GM21381 (cell line): ENCODE results near the gene CDH22.

Experiments used
- ATAC-seq: cut with Tn5 transposase; IDR thresholded peaks from one replicate; pipeline ENCODE4 v1.9.1; 2021; ENCODE audit warnings: mild to moderate bottlenecking, moderate library complexity; ENCODE audit not compliant: unreplicated experiment

CDH22 gene

GRCh38 chr20:46174469-46175126 is 133.7 kb downstream of the CDH22 start:
- ATAC-seq: no peak

DNA sequence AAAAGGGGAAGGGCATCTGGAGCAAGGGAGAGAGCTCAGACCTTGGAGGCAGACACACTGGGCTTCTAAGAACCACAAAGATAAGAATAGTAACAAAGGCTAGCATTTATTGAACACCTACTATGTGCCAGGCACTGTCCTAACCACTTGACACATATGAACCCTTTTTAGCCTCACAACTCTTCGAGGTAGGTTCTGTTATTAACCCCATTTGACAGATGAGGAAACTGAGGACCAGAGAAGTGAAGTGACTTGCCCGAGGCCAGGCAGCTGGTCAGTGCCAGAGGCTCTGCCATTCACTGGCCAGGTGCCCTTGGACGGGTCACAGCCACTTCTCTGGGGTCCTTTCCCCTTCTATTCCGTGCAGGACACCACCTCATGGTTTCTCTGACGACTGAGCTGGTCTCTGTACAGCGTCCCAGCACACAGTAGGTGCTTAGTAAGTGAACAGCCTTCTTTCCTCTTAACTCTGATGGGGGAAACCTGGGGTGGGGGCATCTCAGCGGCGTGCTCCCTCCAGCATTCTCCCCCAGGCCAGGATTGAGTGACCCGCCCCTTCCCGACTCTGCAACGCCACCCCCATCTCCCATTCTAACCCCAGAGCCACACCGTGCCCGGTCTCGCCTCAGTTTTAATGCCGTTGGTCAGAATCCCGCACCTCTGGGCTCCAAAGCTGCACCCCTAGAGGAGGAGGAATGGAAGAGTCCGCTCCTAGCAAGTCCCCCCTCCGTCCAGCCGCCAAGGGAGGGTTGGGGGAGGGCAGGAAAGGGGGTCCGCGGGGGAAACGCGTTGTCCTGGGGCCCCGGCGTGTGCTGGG is 134.4 kb downstream of the CDH22 start:
- no peak for ATAC-seq

DNA sequence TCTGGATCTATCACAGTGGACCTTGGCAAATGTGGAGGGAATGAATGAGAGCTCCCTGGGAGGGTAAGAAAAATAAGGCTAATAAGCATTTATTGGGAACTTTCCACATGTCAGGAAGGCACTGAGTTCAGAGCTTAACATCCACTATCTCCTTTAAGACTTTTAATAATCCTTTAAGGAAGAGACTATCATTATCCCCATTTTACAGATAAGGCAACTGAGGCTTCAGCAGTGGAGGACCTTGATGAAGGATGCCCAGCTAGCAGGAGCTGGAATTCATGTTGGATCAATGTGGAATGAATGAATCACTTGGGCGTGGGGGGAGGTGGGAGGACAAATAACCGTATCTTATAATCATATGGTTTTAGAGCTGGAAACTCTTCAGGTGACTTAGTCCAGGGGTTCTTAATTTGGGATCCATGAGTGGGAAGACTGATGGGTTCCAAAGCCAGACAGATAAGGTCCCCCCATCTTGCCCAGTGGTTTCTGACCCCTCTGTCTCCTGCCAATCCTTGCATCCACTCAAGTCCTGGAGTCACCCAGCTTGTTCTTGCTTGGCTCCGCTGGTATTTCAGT is 135.2 kb downstream of the CDH22 start:
- ATAC-seq: no peak

DNA sequence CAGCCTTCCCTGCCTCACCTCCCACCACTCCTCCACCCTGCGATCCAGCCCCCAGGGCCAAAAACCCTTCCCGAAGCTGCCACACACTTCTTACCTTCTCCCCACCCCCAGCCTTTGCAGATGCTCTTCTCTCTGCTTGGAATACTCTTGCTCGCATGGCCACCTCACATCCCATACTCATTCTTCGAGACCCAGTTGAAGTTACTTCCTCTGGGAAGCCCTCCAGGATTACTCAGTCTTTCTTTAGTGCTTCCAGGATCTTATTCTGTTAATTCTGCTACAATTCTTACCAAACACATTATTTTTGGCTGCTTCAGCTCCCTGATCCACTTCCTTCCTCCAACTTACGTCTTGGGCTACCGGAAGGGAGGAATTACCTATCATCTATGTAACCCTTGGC is 135.8 kb downstream of the CDH22 start:
- no peak for ATAC-seq

DNA sequence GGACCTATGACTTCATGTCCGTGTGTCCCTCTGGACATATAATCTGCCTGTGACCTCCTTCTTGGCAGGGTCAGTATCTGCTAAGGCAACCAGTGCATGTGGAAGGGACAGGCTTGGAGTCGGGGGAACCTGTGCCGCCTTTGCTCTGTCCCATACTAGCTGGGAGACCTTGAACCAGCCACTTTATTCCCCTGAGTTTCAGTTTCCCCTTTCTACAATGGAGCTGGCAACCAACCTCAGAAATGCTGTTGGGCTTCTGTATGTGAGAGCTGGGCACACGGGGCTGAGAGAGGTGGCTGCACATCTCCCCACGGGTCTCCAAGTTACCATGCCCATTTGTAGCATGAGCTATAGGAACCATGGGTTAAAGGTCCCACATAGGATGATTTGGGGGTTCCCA is 136.4 kb downstream of the CDH22 start:
- no peak for ATAC-seq

- no peak for ATAC-seq
Measured at GRCh38 chr20:46171476-46171875, 136.8 kb downstream of the CDH22 start.

DNA sequence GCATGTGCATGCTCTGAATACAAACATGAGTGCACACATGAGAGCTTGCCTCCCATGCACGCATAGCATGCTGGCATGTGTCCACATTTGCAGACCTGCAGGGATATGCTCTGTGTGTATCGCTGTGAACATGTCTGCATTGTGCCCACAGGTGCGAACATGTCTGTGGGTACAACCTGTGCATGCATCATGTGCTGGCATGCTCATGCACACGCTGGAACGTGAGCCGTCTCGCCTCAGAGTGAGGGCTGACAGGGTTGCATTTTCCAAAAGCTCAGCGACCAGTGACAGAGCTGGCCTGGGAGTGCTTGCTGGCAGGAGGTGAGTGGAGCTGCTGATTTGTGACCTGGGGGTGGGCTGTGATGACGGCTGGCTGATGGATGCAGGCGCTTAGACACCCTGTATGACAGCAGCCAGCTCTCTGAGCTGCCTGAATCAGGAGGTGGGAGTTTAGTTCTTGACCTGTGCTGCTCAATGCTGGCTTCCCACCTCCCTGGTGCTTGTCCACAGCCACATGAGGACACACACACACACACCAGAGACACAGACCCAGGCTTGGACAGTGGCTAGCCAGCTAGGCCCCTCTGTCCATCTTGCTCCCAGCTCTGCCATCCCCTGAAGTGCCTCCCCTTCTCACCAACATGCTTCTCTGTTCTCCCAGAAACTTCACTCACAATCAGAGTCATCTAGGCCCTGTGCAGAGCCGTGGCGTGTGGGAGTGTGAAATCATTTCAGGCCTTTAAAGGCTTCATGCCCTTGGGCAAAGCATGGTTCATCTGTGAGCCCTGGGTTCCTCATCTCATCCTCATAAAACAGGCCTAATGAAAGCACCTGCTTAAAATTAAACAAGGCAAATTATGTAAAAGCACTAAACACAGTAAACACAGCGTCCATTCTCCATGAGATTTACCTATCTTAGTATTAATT is 138.8 kb downstream of the CDH22 start:
- no peak for ATAC-seq

- ATAC-seq: no peak
Measured at GRCh38 chr20:46168438-46168837, 139.9 kb downstream of the CDH22 start.

DNA sequence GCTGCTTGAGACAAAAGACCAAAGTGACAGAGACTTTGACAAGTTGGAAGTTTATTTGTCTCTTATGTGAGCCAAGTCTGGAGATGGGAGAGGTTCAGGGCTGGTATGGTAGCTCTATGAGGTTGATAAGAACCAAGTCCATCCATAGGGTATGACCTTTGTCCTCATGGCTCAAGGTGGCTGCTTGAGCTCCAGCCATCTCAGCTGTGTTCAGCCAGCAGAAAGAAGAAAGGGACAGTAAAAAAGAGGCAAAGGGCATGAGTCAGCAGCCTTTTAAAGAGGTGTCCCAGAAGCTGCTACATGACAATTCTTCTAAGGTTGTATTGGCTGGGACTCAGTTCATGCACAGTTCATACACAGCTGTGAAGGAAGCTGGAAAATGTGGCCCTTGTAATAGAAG is 141.2 kb downstream of the CDH22 start:
- no peak for ATAC-seq

GRCh38 chr20:46164254-46164653 is 144.0 kb downstream of the CDH22 start:
- no peak for ATAC-seq

DNA sequence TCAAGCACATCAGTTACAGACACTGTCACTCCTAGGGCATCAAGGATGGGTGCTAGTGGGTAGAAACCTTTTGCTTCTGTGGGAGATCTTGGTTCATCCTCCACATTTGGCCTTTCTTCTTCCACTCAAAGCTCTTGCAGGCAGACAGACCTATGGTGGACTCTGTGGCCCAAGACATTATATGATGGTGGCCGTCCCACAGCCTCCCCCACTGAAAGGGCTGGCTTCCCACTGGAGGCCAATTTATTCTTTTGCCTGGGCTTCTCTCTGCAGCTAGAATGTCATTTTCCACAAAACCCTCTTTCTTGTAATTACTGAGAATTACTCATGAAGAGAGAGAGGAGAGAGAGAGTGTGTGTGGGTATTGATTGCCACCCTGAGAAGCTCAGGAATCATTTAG is 146.4 kb downstream of the CDH22 start:
- no peak for ATAC-seq

DNA sequence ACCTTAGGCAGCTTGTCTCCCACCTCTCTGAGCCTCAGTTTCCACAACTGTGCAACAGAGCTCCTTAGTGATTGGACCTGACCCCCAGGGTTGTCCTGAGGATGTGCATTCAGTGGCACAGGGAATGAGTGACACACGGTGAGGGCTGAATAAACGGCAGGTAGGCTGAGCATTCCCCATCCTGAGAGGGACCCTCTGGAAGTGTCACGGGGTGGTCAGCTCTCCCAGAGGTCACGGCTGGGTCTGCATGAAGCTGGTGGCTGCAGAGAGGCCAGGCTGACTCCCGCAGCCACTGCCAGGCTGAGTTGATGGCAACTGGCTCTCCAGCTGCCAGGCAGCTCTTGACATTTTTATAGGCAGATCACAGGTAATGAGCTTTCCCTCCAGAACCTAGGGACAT is 147.6 kb downstream of the CDH22 start:
- ATAC-seq: no peak

DNA sequence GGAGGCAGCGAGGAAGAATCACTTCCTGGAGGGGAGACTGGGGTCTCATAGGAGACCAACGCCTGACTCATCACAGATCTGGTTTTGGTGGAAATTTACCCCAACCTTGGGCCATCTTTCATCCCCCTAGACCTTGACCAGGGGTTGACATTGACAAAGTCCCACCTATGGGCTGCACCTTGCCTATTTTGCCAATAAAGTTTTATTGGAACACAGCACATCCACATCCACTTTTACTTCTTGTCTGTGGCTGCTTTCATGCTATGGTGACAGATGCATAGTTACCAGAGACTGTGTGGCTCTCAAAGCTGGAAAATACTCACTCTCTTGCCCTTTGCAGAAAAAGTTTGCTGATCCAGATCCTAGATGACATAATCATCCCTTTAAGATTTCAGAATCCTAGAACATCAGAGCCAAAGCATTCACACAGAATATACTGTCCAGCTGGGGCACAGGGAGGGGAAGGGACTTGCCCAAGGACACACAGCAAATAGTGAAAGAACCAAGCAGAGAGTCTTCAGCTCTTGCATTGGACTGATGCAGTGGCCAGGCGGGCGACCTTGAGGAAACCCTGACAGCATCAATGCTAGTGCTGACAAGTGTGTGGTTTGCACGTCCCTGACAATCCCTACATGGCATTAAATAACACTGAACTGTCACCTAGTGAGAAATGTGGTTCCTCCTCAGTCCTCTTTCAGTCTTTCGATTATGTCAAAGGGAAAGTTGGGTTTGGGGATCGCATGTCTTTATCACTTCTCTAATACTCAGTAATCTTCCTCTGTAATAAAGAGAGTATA is 149.0 kb downstream of the CDH22 start:
- no peak for ATAC-seq

DNA sequence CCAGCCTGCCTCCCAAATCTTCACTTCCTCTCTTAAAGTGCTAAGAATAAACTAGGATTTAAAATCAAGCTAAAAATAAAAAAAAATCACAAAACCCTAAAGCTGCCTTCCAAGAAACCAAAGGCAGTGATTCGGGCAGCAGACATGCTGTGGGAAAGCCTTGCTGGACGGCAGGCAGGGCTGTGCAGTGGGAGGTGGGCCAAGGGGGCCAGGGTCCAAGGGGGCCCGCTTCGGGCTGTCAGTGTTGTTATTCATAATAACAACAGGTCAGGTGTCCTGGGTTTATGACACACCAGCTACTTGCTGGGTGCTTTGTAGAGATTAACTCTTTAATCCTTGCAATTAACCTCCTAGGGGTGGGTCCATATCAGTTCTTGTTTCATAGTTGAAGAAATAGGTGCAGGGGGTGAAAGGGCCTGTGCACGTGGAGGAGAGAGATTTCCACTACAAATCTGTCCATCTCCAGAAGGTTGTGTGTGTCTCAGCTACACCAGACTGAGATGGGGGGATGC is 149.8 kb downstream of the CDH22 start:
- ATAC-seq: no peak

DNA sequence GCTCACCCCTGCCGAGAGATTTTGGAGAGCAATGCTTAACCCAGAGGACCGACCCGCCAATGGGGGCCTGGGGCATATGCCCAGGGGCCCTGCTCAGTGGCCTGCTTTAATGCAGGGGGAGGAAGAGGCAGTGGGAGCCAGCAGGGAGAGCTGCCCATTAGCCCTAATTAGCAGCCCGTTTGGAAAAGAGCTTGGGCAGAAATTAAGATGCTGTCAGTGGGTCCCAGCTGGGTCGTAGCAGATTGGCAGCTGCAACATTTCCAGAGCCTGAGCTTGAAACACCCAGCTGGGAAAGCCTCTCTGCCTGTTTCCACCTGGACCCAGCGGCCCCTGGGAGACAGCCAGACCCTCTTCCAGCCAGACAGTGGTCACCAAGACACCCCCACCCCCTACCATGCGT is 150.7 kb downstream of the CDH22 start:
- ATAC-seq: no peak

- no peak for ATAC-seq
Measured at GRCh38 chr20:46157076-46157592, 151.2 kb downstream of the CDH22 start.

DNA sequence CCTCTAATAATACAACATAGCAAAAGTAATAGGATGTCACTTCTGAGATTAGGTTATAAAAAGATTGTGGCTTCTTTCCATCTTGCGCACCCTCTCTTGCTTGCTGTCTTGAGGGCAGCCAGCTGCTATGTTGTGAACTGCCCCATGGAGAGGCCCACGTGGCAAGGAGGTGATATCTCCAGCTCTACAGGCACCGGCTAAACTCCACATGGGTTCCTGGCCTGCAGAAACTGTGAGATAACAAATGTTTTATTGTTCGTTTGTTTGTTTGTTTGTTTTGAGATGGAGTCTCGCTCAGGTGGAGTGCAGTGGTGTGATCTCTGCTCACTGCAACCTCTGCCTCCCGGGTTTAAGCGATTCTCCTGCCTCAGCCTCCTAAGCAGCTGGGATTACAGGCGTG is 152.2 kb downstream of the CDH22 start:
- ATAC-seq: no peak

DNA sequence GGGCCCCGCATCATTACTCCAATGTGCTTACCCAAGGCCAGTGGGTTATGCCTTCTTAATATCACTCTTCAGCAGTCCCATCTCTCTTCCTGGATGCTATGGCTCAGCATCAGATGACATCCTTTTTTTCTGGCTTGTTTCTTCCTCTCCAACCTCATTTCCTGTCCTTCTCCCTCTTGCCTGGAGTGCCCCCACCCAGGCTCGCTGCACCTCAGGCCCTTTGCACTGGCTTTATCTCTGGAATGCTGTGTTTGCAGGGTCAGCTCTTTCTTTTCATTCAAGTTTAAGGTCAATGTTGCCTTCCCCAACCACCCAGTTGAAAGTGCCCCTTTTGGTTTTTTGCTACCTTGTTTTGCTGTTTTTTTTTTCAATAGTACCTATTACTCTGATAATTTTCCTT is 153.5 kb downstream of the CDH22 start:
- ATAC-seq: no peak

- ATAC-seq: no peak
Measured at GRCh38 chr20:46154305-46154704, 154.0 kb downstream of the CDH22 start.
